CD4-positive, alpha-beta T cell (primary cell): ENCODE results near the gene MXI1. TPM values are rescaled to one million over a fixed set of nuclear protein-coding genes. Genes with fewer than 3 reads are reported as not detected.

ENCODE experiments used
- ATAC-seq: fragments of 200-7000 bp; cut with Tn5 transposase; one replicate; pipeline ENCODE4 v1.10.0; 2022; ENCODE audit warnings: mild to moderate bottlenecking; ENCODE audit not compliant: poor library complexity
- CTCF ChIA-PET: fragments of 350-600 bp; sonication (Branson Sonifier 250); formaldehyde crosslinking; loops from one replicate; lab custom pipeline; 2021; ENCODE audit warnings: antibody characterized with exemption, inconsistent platforms; lab: Charles Lee
- POLR2A ChIA-PET: fragments of 350-600 bp; sonication (Branson Sonifier 250); formaldehyde crosslinking; loops from one replicate; lab custom pipeline; 2021; ENCODE audit warnings: antibody characterized with exemption, inconsistent platforms; lab: Charles Lee
- DNase-seq, 14 experiments: peaks; one replicate each; pipeline ENCODE4 v3.0.0-alpha.2; 2013 to 2020; ENCODE audit warnings: mixed read lengths in 2 of 14
- H3K27ac ChIP-seq, 2 donors: one replicate each; pipeline versions ENCODE4 v1.5.1 to v1.7.0; 2013; ENCODE audit warnings: low read length in 2 of 2, low read depth in 1 of 2, mild to moderate bottlenecking in 1 of 2
- H3K27me3 ChIP-seq, 2 experiments: 1 replicate in 1 of 2; 2 replicates in 1 of 2; pipeline versions ENCODE4 v1.6.1 to v1.7.0; 2013; ENCODE audit warnings: low read length in 2 of 2, control low read depth in 1 of 2, mild to moderate bottlenecking in 1 of 2, moderate library complexity in 1 of 2; ENCODE audit not compliant: insufficient read depth in 2 of 2, control insufficient read depth in 1 of 2
- H3K36me3 ChIP-seq: one replicate; pipeline ENCODE4 v1.6.1; 2013; ENCODE audit warnings: low read length, control low read depth; ENCODE audit not compliant: insufficient read depth
- H3K4me1 ChIP-seq: one replicate; pipeline ENCODE4 v1.6.1; 2013; ENCODE audit warnings: low read length, control low read depth; ENCODE audit not compliant: insufficient read depth
- H3K4me3 ChIP-seq: one replicate; pipeline ENCODE4 v1.5.1; 2013; ENCODE audit warnings: mild to moderate bottlenecking, low read length, moderate library complexity
- H3K9me3 ChIP-seq, 2 experiments: 1 replicate in 1 of 2; 2 replicates in 1 of 2; pipeline versions ENCODE4 v1.6.1 to v1.7.0; 2013; ENCODE audit warnings: low read length in 2 of 2, mild to moderate bottlenecking in 2 of 2, control low read depth in 1 of 2, moderate library complexity in 1 of 2; ENCODE audit not compliant: control insufficient read depth in 1 of 2, insufficient read depth in 1 of 2
- H3K27ac Mint-ChIP-seq: one replicate; pipeline ENCODE4 v1.8.0; 2020; ENCODE audit warnings: mixed read lengths
- H3K27me3 Mint-ChIP-seq: one replicate; pipeline ENCODE4 v1.8.0; 2021; ENCODE audit warnings: mixed read lengths
- H3K36me3 Mint-ChIP-seq: one replicate; pipeline ENCODE4 v1.8.0; 2021; ENCODE audit warnings: low read depth, mixed read lengths
- H3K4me1 Mint-ChIP-seq: one replicate; pipeline ENCODE4 v1.8.0; 2021; ENCODE audit warnings: low read depth, mixed read lengths
- H3K4me3 Mint-ChIP-seq: one replicate; pipeline ENCODE4 v1.8.0; 2020; ENCODE audit warnings: mild to moderate bottlenecking, mixed read lengths
- H3K9me3 Mint-ChIP-seq: one replicate; pipeline ENCODE4 v1.8.0; 2020; ENCODE audit warnings: mixed read lengths
- intact Hi-C, 2 experiments: fragments of 100-400 bp; cut with DNase I in 1 of 2; cut with micrococcal nuclease in 1 of 2; formaldehyde crosslinking; loops; one replicate each; pipeline versions ENCODE4 v1.15.1 to v1.9.0; 2023 to 2025; cut with DNase I, micrococcal nuclease
- total RNA-seq, 174 experiments: library from RNA in 2 of 174; stranded (reverse) in 2 of 174; gene quantifications; one replicate each; pipeline ENCODE4 v1.2.3 and lab custom pipeline; 2021 to 2026
- TF ChIP-seq, protein P1 (sequence below): fragments of 200-600 bp; IDR thresholded peaks from one replicate; pipeline ENCODE4 v1.8.0; 2022; ENCODE audit warnings: antibody characterized with exemption, mild to moderate bottlenecking

The MXI1 gene
- total RNA-seq, 2 experiments from 2014 or later: 74.3 to 84.3 TPM

DNA sequence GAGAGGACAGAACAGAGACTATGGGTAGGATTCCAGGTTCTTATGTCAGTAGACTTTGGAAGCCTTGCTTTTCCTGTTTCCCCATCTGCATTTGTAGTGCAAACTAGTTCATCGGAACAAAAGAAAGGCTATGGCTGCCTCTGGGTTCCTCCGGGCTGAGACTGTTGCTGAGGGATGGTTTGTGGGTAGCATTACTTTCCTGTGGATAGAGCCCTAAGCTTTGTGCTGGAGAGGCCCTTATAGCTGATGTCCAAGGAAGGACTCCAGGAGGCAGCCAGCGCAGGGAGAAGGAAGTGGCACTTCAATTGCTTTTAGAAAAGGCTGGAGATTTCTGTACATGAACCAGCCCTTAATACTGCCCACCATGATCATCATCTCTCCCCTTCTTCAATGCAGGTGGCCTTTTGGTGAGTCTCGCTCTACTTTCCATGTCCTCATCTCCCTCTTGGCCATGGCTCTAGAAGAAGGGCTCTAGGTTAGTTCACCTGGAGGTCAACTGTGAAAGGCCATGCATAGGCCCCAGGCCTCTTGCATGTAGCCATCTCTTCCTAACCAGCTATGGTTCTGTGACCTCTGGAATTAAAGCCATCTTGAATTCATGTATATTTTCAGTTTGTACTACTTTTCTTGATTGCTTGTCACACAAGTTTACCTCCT is 15.4 kb downstream of the MXI1 start:
- no peaks in the 10 kb centered on the region for H3K9me3 ChIP-seq
- peaks cover 34% of the 10 kb centered on the region for H3K4me1 ChIP-seq
- peak overlapping the region; percentile 72 for H3K27ac Mint-ChIP-seq
- no peak overlapping the region for H3K27ac ChIP-seq
- ChIA-PET POLR2A (interaction anchor here (1.2 to 10.1 kb wide), 5 partner anchors 13 to 696 kb away, joined by 3 to 386 read pairs (median 5); partner anchors contain the start of genes BBIP1, MXI1 and SHOC2), CTCF (interaction anchor here (6.8 kb wide), 1 partner anchor 13 kb away, joined by 118 read pairs; the partner anchor contains the start of gene MXI1)
- intact Hi-C loops: loop anchor here (1.0 to 10.0 kb wide), 5 partner anchors 10 to 1962 kb away; partner anchors contain the start of gene GPAM (in 1 of the 2)
- TF ChIP-seq, protein P1, sequence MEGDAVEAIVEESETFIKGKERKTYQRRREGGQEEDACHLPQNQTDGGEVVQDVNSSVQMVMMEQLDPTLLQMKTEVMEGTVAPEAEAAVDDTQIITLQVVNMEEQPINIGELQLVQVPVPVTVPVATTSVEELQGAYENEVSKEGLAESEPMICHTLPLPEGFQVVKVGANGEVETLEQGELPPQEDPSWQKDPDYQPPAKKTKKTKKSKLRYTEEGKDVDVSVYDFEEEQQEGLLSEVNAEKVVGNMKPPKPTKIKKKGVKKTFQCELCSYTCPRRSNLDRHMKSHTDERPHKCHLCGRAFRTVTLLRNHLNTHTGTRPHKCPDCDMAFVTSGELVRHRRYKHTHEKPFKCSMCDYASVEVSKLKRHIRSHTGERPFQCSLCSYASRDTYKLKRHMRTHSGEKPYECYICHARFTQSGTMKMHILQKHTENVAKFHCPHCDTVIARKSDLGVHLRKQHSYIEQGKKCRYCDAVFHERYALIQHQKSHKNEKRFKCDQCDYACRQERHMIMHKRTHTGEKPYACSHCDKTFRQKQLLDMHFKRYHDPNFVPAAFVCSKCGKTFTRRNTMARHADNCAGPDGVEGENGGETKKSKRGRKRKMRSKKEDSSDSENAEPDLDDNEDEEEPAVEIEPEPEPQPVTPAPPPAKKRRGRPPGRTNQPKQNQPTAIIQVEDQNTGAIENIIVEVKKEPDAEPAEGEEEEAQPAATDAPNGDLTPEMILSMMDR: no peak
- DNase-seq (no peak), ATAC-seq (no peak)
- H3K4me3 Mint-ChIP-seq: peak overlapping the region; percentile 79
- no peak overlapping the region for H3K4me3 ChIP-seq
- no peaks in the 10 kb centered on the region for H3K27me3 ChIP-seq
- H3K36me3 Mint-ChIP-seq: peaks cover 10% of the 10 kb centered on the region
- no peaks in the 10 kb centered on the region for H3K9me3 Mint-ChIP-seq
- H3K36me3 ChIP-seq: no peaks in the 10 kb centered on the region
- H3K4me1 Mint-ChIP-seq: peaks cover 46% of the 10 kb centered on the region
- no peaks in the 10 kb centered on the region for H3K27me3 Mint-ChIP-seq

DNA sequence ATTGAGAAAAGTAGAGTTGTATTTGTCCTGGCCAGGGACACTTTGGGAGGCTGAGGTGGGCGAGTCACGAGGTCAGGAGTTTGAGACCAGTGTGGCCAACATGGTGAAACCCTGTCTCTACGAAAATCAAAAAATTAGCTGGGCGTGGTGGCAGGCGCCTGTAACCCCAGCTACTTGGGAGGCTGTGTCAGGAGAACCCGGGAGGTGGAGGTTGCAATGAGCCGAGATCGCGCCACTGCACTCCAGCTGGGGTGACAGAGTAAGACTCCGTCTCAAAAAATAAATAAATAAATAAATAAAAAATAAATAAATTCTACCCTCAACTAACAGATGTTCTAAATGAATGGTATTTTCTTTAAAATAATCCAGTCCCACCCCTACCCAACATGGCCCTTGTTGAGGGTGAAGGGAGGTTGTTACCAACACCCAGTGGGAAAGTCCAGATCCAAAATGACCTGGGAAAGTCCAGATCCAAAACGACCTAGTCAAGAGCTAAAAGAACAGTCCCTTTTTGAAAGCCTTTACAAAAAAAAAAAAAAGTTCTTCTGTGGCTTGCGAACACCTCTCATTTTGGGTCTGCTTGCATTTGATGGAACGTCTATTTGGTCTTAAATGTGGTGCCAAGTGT is 16.0 kb downstream of the MXI1 start:
- peak overlapping the region; percentile 81 for H3K27ac Mint-ChIP-seq
- H3K4me1 Mint-ChIP-seq: peaks cover 47% of the 10 kb centered on the region
- no peaks in the 10 kb centered on the region for H3K27me3 Mint-ChIP-seq
- TF ChIP-seq, protein P1: no peak
- DNase-seq (no peak), ATAC-seq (no peak)
- CTCF ChIA-PET: interaction anchor here (1.0 to 6.8 kb wide), 3 partner anchors 14 to 580 kb away, joined by 4 to 118 read pairs (median 6); partner anchors contain the start of gene MXI1
- Histone ChIP-seq H3K4me3 (no peak overlapping the region), H3K9me3 (no peaks in the 10 kb centered on the region), H3K36me3 (peaks cover 4% of the 10 kb centered on the region), H3K27me3 (no peaks in the 10 kb centered on the region), H3K4me1 (peaks cover 36% of the 10 kb centered on the region), H3K27ac (no peak overlapping the region)
- no peaks in the 10 kb centered on the region for H3K9me3 Mint-ChIP-seq
- POLR2A ChIA-PET: interaction anchor here (0.6 to 10.1 kb wide), 3 partner anchors 14 to 178 kb away, joined by 3 to 386 read pairs (median 4); partner anchors contain the start of gene MXI1
- peak overlapping the region; percentile 90 for H3K4me3 Mint-ChIP-seq
- intact Hi-C loops: loop anchor here (5.0 to 10.0 kb wide), 4 partner anchors 309 to 1961 kb away; partner anchors contain the start of gene GPAM (in 1 of the 2)
- peaks cover 14% of the 10 kb centered on the region for H3K36me3 Mint-ChIP-seq

DNA sequence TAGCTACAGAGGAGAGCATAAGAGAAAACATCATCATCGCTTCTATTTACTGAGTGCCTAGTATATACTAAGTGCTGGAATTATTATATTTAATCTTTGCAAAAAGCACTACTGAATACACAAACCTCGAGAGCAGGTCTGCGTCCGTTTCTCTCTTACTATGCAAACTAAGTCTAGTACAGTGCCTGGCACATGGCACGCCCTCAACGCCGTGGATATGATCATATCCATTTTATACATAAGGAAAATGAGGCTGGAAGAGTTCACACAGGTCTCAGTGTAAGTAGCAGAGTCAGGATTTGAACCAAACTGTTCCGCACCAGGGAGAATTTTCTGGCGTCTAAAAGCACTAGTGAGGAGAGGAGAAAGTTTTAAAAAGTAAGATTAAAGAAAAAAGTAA is 17.6 kb downstream of the MXI1 start:
- Histone ChIP-seq H3K27ac (peak overlapping the region; percentile 24 to 84), H3K4me3 (no peak overlapping the region), H3K36me3 (peaks cover 13% of the 10 kb centered on the region), H3K9me3 (no peaks in the 10 kb centered on the region), H3K4me1 (peaks cover 32% of the 10 kb centered on the region), H3K27me3 (no peaks in the 10 kb centered on the region)
- Mint-ChIP-seq H3K27me3 (no peaks in the 10 kb centered on the region), H3K4me1 (peaks cover 40% of the 10 kb centered on the region), H3K4me3 (peak overlapping the region; percentile 93), H3K36me3 (peaks cover 30% of the 10 kb centered on the region), H3K9me3 (no peaks in the 10 kb centered on the region), H3K27ac (peak overlapping the region; percentile 96)
- TF ChIP-seq, protein P1: no peak
- intact Hi-C loops: loop anchor here (5.0 to 10.0 kb wide), 8 partner anchors 218 to 1960 kb away; partner anchors contain the start of genes ADD3 (in 2 of the 2), DUSP5 (in 1 of the 2), GPAM (in 1 of the 2) and SMC3 (in 1 of the 2)
- DNase-seq (no peak), ATAC-seq (no peak)
- CTCF ChIA-PET: interaction anchor here (0.5 to 6.8 kb wide), 7 partner anchors 9 to 90 kb away, joined by 3 to 118 read pairs (median 3); partner anchors contain the start of gene MXI1
- POLR2A ChIA-PET: interaction anchor here (0.9 to 10.1 kb wide), 4 partner anchors 15 to 87 kb away, joined by 4 to 386 read pairs (median 6); partner anchors contain the start of gene MXI1
